ENCODE measurements around the gene MDM2.

The MDM2 gene

GRCh38 chr12:68855771-68856170 is 47.8 kb downstream of the MDM2 start:
- DNase-seq: no peak

GRCh38 chr12:68856510-68856909 is 48.5 kb downstream of the MDM2 start:
- DNase-seq: no peak

- DNase-seq: no peak
Observed at GRCh38 chr12:68861890-68862289, 53.9 kb downstream of the MDM2 start.

GRCh38 chr12:68863109-68863770 is 55.3 kb downstream of the MDM2 start:
- no peak for DNase-seq

- peak; percentile 58 for DNase-seq
Observed at GRCh38 chr12:68863886-68864454, 56.0 kb downstream of the MDM2 start.

- DNase-seq: no peak
Observed at GRCh38 chr12:68864604-68865003, 56.6 kb downstream of the MDM2 start.

GRCh38 chr12:68865399-68866164 is 57.6 kb downstream of the MDM2 start:
- no peak for DNase-seq

GRCh38 chr12:68866950-68867349 is 59.0 kb downstream of the MDM2 start:
- DNase-seq: peak; percentile 32

GRCh38 chr12:68867606-68868005 is 59.6 kb downstream of the MDM2 start:
- DNase-seq: no peak

- DNase-seq: peak; percentile 23
Observed at GRCh38 chr12:68868043-68868790, 60.2 kb downstream of the MDM2 start.

GRCh38 chr12:68870011-68870410 is 62.0 kb downstream of the MDM2 start:
- no peak for DNase-seq

- DNase-seq: no peak
Observed at GRCh38 chr12:68870443-68870842, 62.5 kb downstream of the MDM2 start.

GRCh38 chr12:68871396-68871795 is 63.4 kb downstream of the MDM2 start:
- DNase-seq: no peak

- no peak for DNase-seq
Observed at GRCh38 chr12:68871921-68872320, 63.9 kb downstream of the MDM2 start.

- DNase-seq: no peak
Observed at GRCh38 chr12:68873316-68873715, 65.3 kb downstream of the MDM2 start.

- peak; percentile 23 for DNase-seq
Observed at GRCh38 chr12:68876461-68876860, 68.5 kb downstream of the MDM2 start.

GRCh38 chr12:68877583-68877982 is 69.6 kb downstream of the MDM2 start:
- DNase-seq: no peak

- no peak for DNase-seq
Observed at GRCh38 chr12:68878283-68878682, 70.3 kb downstream of the MDM2 start.

- DNase-seq: no peak
Observed at GRCh38 chr12:68878846-68879245, 70.9 kb downstream of the MDM2 start.

GRCh38 chr12:68880660-68881325 is 72.8 kb downstream of the MDM2 start:
- no peak for DNase-seq

- no peak for DNase-seq
Observed at GRCh38 chr12:68882251-68882964, 74.4 kb downstream of the MDM2 start.

GRCh38 chr12:68883151-68883550 is 75.2 kb downstream of the MDM2 start:
- DNase-seq: no peak

Data from eye (tissue), 1 donor.